Stimulated activated CD8-positive, alpha-beta memory T cell treated with anti-CD3 and anti-CD28 coated beads, Interleukin-12 subunit alpha, Interleukin-12 subunit beta, amount 100 ng/mL, for 24 hours (primary cell): Measurements from ENCODE around the gene OR2S2.
A peak's percentile ranks its signal among the peaks of the same experiment; 100 is the strongest.
"Not testable (repeated sequence)": the region's sequence is repeated elsewhere in the genome, so short reads cannot be mapped to it uniquely, and the experiment has no call there.

Source experiments
- DNase-seq: peaks from one replicate; pipeline ENCODE4 v3.0.0-alpha.2; 2020; ENCODE audit errors: extremely low read depth

OR2S2 gene

DNA sequence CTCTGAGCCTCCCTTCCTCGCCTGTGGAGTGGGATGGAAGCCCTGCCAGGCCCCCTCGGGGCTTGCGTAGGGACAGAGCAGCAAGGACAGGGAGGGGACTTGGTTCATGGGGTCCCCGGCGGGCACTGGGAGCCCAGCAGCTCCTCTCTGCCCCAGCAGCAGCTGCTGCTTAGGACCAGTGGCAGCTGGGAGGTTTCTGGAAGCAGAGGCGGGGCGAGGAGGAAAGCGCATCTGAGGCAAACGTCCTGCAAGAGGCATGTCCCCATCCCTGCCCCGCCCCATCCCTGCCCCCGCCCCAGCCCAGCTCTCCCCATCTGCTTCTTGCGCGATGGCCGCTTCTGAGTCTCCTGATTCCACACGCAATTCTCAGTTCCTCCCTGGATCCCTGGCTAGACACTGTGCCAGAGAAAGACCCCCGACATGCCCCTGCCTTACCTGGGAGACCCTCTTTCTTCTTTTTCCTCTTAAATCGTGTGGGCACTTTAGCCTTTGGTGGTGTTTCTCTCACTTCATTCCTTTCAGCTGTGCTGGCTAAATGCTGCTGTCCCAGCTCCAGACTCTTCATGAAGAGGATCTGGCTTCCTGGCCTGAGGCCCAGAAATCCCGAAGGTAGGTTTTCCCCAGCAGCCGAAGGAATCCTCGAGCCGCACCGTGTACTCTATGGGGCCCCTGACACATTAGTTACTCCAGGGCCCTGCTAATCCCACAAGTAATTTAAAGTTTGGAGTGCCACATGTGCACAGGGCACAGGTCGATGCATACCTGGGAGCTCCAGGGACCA lies 4.4 kb upstream of the OR2S2 start:
- no peak for DNase-seq

DNA sequence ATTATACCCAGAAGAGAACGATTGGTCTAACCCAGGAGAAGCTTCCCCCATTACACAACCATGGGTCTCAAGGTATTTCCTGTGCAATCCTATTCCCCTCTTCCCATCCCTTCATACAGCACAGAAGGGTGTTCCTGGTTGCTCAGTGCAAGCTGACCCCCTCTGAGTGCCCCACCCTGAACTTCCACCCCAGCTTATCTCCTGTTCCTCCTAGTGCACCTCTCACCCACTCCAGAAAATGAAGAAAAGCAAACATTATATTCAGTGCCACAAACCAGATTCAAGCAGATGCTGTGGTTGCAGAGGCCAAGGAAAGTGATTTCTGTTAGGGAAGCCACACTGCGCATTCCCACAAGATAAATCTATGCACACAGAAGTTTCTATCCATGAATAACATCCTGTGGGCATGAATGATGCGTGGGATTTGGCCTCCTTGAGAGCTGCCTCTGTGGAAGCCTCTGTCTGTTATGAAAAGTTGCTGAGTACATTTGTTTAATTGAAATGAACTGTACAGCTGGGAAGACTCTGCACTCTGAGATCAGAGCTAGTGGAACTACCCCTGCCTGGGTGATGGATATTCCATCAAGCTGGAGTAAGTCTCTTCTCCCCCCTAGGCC lies 2.2 kb upstream of the OR2S2 start:
- DNase-seq = no peak

DNA sequence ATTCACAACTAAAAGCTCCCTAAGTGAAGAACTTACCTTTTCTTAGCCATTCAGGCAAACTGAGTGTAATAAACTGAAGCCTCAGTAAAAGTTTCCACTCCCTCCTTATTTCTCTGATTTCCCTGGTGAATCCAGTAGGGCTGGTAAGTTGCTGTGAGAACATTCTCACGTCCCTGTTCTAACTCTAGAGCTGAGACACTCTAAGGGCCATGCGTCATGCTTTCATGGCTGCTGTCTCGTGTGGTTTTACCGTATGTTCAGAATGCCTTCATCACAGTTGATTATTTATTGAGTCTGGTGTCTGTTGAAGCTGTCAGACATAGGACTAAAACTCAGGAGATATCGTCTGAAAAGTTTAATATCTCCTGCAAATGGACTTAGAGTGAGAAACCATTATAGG lies 1.3 kb downstream of the OR2S2 start:
- DNase-seq = no peak

DNA sequence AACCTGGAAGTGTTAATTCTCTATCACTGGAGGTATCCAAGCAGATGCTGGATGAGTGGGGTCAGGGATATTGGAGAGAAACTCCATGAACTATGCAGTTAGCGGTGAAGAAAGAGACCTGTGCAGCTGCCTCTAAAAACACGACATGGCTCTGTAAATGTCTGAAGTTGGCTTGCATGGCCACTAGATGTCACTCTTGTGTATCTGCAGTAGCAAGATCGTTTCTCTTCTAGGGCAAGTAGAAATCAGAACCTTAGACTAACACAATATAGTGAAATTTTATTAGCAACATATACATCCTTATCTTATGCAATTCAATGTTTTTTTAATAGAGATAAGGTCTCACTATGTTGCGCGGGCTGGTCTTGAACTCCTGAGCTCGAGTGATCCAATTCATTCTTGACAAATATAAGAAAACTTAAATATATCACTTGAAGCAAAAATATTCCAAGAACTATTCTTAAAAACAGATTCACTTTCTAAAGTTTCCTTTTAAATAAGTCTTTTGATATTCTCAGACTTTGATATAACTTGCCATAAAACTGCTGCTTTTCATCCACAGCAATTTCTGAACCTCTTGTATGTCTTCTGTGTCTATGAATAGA lies 2.9 kb downstream of the OR2S2 start:
- DNase-seq = no peak

DNA sequence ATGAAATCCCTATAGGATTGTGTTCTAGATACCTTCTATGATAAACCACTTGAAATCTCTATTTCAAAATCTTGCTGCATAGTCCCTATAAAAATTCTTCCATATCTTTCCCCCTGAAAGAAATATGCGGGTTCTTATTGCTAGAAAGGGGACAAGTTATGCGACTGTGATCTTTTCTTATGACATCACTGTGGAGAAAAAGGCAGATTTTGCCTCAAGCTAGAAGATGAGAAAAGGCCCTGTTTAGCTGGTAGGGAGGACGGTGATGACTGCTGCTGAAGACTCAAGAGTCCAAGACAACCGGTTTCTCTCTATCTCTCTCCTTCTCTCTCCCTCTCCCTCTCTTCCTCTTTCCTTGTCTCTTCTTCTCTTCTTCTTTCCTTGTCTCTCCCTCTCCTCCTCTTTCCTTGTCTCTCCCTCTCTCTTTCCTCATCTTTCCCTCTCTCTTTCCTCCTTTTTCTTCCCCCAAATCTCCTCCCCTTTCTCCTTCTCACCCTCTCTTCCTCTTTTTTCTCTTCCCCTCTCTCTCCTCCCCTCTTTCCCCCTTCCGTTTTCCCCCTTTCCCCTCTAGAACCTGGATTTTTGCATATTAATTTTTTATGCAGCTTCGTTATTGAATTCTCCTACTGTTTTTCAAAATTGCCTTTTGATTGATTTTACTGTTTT lies 5.3 kb downstream of the OR2S2 start:
- DNase-seq = no peak

DNA sequence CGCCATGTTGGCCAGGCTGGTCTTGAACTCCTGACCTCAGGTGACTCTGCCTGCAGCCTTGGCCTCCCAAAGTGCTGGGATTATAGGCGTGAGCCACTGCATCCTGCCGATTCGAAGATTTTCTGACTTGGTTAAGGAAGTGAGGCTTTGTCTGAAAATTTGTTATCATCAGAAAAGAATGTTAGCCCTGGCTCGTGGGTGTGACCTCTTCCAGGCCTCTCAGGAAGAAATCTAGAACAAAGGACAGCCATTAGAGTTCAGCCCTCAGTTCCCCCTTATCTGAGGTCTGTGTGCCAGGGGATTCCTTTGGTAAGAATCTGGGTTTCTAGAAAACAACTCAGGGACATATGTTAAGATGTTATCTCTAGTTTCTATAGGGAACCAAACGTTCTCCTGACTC lies 6.2 kb downstream of the OR2S2 start:
- DNase-seq = no peak

DNA sequence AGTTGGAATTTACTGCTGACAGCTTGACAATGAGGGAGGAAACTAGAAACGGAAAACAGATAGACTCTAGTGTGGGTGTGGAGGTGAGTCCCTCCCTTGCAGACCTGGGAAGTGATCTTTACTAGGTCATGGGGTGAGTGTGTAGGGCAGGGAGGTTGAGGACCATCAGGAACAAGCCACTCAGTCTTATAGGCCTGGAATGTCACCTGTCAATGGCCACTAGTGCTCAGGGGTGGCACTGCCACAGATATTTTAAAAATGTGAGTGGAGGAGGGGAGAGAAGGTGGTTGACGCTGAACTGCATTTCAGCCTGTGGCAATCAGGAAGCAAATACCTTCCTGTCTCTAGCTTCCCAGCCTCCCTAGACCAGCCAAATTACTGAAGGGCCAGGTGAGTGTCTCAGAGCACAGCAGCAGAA lies 9.0 kb downstream of the OR2S2 start:
- no peak for DNase-seq

DNA sequence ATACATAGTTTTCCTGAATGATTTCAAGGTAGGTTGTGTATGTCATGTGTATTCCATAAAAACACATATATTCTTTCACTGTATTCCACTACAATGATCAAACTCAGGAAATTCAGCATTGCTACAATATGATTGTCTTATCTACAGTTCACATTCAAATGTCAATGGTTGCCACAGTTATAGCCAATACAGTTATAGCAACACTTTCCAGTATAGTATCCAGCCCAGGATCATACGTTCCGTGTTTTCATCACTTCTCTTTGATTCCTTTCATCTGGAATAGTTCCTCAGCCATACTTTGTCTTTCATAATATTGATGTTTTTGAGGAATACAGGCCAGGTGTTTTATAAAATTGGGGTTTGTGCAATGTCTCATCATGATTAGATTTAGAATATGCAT lies 9.5 kb downstream of the OR2S2 start:
- DNase-seq = no peak

DNA sequence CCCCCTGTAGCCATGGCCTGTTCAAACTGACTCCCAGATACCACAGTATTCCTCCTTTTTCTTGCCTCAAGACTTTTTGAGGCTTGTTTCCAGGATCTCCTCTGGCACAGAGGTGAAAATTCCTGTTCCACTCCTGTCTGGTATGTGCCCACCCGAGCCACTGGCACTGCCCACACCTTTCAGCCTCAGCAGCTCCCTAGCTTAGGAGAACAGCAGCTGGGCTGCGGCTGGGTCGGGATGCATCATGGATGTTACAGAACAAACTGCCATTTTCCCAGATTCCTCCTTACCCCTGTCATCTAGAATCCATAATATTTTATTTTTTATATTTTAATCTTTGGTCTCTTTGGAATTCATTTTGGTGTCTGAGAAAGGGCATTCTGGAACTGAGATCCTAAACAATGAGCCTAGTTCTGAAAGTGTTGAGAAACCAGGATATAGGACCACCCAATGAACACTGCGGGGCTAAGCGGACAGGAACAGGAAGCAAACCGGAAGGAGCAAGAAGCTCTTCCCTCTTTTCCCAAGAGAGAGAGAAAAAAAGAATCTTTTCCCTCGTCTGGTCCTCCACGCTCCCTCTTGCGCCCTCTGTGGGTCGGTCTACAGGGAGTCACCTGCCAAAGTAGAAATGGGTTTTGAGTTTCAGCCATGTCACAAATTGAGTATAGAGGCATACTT lies 12.5 kb downstream of the OR2S2 start:
- DNase-seq = peak; percentile 17

DNA sequence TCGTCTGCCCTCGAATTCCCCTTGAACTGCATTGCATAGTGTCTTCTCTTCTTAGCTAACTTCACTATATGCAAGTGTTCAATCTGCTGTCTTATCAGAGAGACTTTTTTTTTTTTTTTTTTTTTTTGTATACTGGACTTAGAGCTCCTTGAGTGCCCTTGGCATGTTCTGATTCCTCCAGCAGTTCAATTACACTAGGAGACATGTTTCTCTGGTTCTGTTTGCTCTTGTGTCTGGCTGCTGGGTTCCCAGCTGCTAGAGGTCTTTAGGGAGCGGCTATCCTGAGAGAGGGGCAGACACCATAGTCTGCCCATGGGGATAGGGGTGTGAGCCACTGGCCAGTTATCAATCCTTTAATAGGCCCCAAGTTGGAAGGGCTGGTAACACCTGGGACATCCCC lies 13.1 kb downstream of the OR2S2 start:
- no peak for DNase-seq

DNA sequence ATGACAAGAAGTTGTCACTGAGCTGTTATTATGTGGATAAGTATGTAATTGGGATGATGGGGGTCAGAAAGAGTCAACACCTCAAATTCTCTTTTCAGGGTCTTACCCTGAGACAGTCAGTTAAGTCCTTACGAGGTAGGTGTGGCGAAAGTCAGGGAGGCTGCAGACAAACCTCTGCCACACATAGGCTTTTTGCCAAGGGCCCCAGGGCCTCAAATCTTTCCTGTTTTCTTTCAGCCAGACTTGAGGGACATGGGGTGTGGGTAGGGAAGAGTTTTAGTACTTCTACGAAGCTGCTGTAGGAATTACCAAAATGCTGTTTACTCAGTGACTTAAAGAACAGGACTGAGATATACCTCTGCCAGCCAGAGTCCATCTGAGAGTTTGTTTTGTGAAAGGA lies 13.8 kb downstream of the OR2S2 start:
- no peak for DNase-seq

DNA sequence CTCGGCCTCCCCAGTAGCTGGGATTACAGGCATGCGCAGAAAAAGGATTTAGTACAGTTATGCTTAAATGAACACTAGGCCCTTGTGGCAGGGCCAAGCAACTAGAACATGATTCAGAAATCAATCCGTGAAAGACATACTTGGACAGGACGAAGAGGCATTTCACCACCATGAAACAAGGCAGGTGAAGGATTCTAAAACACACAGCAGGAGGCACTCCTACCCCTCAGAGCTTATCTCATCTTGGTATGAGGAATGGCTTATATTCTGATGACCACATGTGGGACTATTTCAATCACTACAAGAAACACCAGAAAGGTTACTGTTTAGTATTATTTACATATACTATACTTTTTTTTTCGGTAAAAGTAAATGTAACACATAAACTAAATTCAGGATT lies 15.7 kb downstream of the OR2S2 start:
- DNase-seq = no peak

DNA sequence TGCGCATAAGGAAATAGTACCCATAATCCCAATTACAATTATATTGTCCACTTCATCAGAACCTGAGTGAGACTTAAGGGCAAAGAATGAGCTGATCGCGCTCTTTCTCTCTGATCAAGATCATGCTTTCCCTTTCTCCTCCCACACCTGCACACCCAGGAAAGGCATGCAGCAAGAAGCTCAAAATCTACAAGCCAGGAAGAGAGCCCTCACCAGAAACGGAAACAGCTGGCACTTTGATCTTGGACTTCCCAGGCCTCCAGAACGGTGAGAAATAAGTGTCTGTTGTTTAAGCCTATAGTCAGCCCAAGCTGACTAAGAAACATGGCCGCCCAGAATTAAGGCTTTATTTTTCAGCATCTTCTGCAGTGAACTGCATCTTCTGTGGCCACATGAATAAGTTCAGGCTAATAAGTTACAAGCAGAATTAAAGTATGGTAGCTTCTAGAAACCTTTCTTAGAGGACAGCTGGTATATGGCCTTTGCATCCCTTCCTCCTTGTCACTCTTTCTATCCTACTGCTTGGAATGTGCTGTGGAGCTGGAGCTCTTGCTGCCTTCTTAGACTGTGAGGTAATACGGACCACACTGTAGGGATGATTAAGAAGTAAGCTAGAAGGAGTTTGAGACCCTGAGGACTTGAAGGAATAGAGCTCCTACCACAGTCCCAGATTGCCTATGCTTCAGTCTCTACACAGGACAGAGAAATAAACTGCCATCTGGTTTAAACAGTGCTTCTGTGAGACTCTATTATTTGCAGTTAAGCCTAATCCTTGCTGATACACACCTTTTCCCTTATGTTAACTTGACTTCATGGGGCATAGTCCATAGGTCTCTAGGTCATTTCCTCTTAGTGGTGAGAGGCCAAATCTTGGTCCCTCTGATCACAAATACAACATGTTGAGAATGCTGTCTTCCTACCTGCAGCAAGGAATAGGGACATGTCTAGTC lies 17.2 kb downstream of the OR2S2 start:
- no peak for DNase-seq

DNA sequence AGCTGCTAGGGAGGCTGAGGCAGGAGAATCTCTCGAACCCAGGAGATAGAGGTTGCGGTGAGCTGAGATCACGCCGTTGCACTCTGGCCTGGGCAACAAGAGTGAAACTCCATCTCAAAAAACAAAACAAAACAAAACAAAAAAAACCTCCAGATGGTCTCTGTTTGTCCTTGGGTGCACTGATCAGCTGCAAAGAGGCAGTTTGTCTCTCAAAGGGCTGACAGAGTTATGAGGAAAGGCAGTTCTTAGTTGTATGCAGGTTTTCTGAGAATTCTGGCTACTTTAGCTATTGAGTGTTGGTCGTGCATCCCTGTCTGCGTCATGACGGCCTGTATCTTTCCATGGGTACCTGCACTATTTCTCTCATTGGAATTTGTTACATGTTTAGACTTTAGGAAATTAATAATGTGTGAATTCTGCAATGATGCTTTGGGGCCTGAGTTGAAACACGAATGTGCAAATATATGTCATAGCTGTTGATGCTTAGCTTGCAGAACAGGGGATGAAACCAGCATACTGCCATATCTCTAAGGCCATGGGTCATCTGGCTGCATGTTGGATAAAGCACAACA lies 18.2 kb downstream of the OR2S2 start:
- DNase-seq = no peak

DNA sequence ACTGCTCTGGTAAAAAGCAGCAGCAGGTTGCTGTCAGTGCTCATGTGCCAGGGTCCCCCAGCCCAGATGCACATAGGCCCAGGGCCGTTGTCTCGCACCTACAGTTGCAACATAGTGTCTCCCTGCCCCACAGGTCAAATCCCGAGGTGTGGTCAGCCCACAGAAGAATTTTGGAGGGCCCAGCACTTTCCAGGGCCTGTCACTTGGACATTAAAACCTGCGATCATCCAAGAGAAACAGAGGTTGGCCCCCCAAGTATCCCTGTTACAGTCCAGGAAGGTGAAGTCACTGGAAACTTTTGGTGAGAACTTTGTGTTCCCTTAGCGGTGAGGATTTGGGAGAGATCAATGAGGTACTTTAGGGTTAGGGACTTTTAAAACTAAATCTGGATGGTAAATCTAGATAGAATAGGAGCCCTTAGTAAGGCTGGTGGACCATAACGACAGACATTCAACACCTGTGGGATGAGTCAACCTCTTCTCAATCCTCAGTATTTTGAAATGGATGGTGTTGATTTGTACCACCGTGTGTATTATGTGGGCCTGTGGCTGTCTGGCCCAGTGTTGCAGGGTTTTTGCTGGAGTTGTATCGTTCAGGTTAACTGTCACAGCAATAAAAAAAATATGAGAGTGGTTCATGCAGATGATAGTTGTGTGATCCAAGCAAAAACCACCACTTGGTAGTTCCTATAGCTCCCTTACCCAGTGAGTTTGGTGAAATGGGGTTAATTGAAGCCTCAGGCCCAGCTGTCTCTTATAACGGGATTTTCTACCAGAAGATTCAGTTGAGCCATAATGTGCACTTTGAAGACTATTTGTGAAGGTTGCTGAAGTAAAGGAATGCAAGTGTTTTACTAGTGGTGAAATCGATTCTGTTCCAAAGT lies 19.2 kb downstream of the OR2S2 start:
- DNase-seq = no peak

DNA sequence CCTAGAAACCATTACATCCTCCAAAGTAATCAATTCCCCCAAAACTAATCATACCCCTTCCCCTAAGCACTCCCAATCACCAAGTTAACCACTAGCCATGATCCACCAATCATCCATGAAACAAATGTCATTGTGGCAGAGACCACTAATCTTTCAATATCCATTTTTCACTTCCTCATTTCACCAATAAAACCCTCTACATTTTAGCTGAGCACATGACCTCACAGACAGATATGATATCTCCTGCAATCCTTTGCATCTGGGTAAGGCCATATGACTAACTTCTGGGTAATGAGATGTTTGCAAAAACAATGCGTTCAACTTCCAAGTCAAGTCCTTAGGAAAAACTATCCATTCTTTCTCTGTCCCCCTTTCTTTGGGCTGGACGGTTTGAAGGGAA lies 20.7 kb downstream of the OR2S2 start:
- no peak for DNase-seq

DNA sequence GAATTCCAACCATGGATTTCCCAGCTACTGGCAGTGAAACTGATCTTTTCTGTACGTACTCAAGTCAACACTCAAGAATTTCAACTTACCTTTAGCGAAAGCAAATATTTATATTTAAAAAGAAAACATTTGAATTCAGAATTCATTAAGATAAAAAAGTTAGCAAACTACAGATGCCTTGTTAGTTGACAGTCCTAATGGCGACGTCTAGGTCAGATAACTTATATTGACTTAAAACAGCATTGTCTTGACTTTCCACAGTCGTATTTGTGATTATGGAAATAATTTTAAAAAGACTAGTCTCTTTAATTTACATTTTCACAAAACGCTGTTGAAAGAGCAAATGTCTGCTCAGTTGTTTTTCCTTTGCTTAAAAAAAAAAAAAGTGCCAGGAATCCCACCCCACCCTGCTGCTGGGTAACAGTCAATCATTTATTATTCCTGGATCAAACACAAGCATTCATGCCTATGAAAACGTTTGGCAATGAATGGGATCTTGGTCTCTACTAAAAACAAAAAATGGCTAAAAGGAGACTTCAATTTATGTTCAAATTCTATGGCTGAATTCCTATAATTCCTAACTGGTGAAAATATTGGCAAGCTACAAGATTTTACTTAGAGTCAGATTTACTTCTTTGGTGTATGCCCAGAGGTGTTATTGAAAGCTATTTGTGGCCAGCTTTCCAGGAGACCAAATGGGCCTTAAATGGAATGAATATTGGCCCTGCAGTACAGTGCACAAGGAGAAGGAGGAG lies 22.0 kb downstream of the OR2S2 start:
- DNase-seq = no peak

DNA sequence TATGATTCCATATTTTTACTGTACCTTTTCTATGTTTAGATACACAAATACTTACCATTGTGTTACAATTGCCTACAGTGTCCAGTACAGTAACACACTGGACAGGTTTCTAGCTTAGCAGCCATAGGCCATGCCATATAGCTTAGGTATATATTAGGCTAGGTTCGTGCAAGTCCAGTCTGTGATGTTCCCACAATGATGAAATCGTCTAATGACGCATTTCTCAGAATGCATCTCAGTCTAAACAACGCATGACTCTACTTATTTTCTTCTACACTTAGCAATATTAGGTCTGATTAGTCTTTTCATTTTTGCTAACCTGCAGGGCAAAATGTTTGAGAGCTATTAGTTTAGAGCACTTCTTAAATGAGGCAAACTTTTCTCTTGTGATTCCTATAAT lies 22.7 kb downstream of the OR2S2 start:
- DNase-seq = no peak

DNA sequence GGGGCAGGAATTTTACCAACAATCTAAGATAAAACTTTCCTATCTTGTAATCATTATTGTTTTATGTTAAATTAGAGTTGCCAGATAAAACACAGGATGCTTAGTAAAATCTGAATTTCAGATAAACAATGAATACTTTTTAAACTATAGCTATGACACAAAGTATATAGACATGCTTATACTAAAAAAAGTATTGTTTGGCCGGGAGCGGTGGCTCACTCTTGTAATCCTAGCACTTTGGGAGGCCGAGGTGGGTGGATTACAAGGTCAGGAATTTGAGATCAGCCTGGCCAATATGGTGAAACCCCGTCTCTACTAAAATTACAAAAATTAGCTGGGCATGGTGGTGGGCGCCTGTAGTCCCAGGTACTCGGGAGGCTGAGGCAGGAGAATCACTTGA lies 23.9 kb downstream of the OR2S2 start:
- not testable (repeated sequence) for DNase-seq
